Stimulated activated CD8-positive, alpha-beta memory T cell treated with anti-CD3 and anti-CD28 coated beads, Interleukin-15, amount 100 ng/mL, for 1 hour (primary cell): ENCODE data around the gene SPOCK1.

ENCODE experiments used
- DNase-seq: peaks from one replicate; pipeline ENCODE4 v3.0.0-alpha.2; 2020; ENCODE audit warnings: low read depth

SPOCK1 gene

GRCh38 chr5:137099651-137100050 is 399.5 kb downstream of the SPOCK1 start:
- DNase-seq, result no peak

GRCh38 chr5:137098663-137099062 is 400.5 kb downstream of the SPOCK1 start:
- no peak for DNase-seq

- DNase-seq, result no peak
Observed at GRCh38 chr5:137098238-137098637, 400.9 kb downstream of the SPOCK1 start.

- no peak for DNase-seq
Observed at GRCh38 chr5:137097203-137097602, 401.9 kb downstream of the SPOCK1 start.

- DNase-seq, result no peak
Observed at GRCh38 chr5:137096149-137097103, 402.7 kb downstream of the SPOCK1 start.

- DNase-seq, result no peak
Observed at GRCh38 chr5:137095597-137095996, 403.5 kb downstream of the SPOCK1 start.

GRCh38 chr5:137092831-137093230 is 406.3 kb downstream of the SPOCK1 start:
- no peak for DNase-seq

- DNase-seq, result no peak
Observed at GRCh38 chr5:137091472-137091871, 407.7 kb downstream of the SPOCK1 start.

GRCh38 chr5:137090721-137091120 is 408.4 kb downstream of the SPOCK1 start:
- no peak for DNase-seq

GRCh38 chr5:137090151-137090550 is 409.0 kb downstream of the SPOCK1 start:
- no peak for DNase-seq

- DNase-seq, result no peak
Observed at GRCh38 chr5:137088175-137088574, 411.0 kb downstream of the SPOCK1 start.

GRCh38 chr5:137086342-137086741 is 412.8 kb downstream of the SPOCK1 start:
- no peak for DNase-seq

- DNase-seq, result no peak
Observed at GRCh38 chr5:137085206-137085605, 413.9 kb downstream of the SPOCK1 start.

- DNase-seq, result no peak
Observed at GRCh38 chr5:137084016-137084415, 415.1 kb downstream of the SPOCK1 start.

GRCh38 chr5:137082951-137083350 is 416.2 kb downstream of the SPOCK1 start:
- no peak for DNase-seq

- DNase-seq, result no peak
Observed at GRCh38 chr5:137078171-137078665, 420.9 kb downstream of the SPOCK1 start.

GRCh38 chr5:137075163-137075970 is 423.8 kb downstream of the SPOCK1 start:
- no peak for DNase-seq

GRCh38 chr5:137073189-137073588 is 425.9 kb downstream of the SPOCK1 start:
- DNase-seq, result no peak

- DNase-seq, result no peak
Observed at GRCh38 chr5:137072361-137073115, 426.6 kb downstream of the SPOCK1 start.

GRCh38 chr5:137071931-137072330 is 427.2 kb downstream of the SPOCK1 start:
- no peak for DNase-seq

GRCh38 chr5:137071526-137071925 is 427.6 kb downstream of the SPOCK1 start:
- no peak for DNase-seq

GRCh38 chr5:137070521-137070920 is 428.6 kb downstream of the SPOCK1 start:
- no peak for DNase-seq
